Right ventricle myocardium inferior (tissue), 1 donor: Measurements from ENCODE around the gene ROBO3. TPM values are rescaled to one million over a fixed set of nuclear protein-coding genes. Genes with fewer than 3 reads are reported as not detected.

ENCODE experiments used
- ATAC-seq: fragments of 200-7000 bp; cut with Tn5 transposase; one replicate; pipeline ENCODE4 v1.9.1; 2020; ENCODE audit warnings: mild to moderate bottlenecking, moderate library complexity
- DNase-seq: peaks from one replicate; pipeline ENCODE4 v3.0.0; 2021; ENCODE audit errors: missing footprints
- intact Hi-C: fragments of 100-400 bp; cut with DNase I; formaldehyde crosslinking; loops from one replicate; pipeline ENCODE4 v1.11.0; 2022
- total RNA-seq: library from RNA; stranded (reverse); fragmentation: NEBNext Ultra II Directional; extraction: Animal tissue kit (Norgen Biotek cat#: 25700); gene quantifications from one replicate; pipeline ENCODE4 v1.2.1, GENCODE V29; 2021
- donor health status: DM: no; HTN: yes; CAD: no; lungs with severe emphysema.

ROBO3 gene
- total RNA-seq, 1 donor from 2014 or later: 4.6 TPM

GRCh38 chr11:124884340-124884739, 19.1 kb downstream of the ROBO3 start:
- peak; percentile 15 for DNase-seq
- intact Hi-C loops: no loop called here
- no peak for ATAC-seq

- peak; percentile 23 for DNase-seq
- ATAC-seq: no peak
- intact Hi-C loops: no loop called here
Measured at GRCh38 chr11:124884869-124885479, 19.7 kb downstream of the ROBO3 start.

DNA sequence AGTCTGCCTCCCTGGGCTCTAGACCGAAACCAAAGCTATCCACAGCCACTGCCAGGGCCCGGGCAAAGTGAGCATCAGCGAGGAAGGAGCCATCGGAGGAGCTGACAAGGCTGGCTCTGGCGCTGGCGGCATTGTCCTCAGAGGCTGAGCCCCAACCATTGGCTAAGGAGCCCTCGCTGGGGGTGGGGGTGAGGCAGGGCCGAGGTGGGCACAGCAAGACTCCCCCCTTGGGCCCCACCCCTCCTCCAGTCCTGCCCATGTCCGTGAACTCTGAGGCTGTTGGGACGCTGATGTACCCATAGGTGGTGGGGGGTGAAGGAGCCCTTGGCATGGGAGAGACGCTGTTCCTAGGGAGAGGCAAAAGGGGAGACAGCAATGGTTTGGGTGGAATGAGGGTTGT, 21.2 kb downstream of the ROBO3 start:
- ATAC-seq (no peak), DNase-seq (peak; percentile 21)
- intact Hi-C loops: no loop called here

DNA sequence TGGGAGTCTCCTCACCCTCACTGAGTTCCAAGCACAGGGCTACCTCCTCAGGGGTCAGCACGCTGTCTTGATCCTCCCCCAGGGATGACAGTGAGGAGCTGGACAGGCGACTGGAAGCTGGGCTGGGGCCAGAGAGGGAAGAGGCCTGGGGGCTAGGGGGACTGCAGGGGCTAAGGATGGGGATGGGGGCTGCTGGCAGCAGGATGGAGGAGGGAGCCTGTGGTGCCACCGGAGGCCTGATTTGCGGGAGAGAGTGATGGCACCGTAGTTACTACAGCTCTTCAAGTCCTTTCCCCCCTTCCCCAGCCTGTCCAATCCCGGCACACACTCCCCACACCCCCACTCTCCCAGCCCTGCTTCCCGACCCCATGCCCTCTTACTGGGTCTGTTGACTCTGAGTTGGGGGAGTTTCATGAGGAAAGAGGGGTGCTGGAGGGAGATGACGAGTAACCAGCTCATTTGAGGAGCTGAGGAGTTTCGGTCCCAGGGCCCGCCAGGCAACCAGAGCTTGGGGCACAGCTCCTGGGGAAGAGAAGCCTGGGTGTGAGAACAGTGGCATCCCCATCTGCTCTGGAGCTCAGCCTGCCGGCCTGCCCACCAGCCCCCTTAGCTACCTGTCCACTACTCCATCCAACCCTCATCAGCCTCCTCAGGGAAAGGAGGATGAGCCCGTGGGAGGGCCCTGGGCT, 21.9 kb downstream of the ROBO3 start:
- intact Hi-C loops: no loop called here
- no peak for ATAC-seq
- DNase-seq: peak; percentile 41

DNA sequence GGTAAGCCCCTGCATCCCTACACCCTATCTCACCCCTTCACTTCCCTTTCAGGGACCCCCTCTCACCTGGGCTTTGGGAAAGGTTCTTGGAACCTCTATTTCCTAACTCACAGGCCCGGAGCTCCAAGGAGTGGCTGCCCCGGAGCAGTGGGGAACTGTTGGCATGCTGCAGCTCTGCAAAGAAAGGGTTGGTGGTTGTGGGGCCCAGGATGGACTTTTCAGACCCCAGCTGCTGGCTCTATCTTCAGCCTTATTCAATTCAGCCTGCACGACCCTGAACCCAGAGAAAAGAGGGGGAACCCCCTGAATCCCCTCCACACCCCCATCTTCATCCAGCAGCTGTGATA, 22.4 kb downstream of the ROBO3 start:
- ATAC-seq (no peak), DNase-seq (no peak)
- intact Hi-C loops: no loop called here

DNA sequence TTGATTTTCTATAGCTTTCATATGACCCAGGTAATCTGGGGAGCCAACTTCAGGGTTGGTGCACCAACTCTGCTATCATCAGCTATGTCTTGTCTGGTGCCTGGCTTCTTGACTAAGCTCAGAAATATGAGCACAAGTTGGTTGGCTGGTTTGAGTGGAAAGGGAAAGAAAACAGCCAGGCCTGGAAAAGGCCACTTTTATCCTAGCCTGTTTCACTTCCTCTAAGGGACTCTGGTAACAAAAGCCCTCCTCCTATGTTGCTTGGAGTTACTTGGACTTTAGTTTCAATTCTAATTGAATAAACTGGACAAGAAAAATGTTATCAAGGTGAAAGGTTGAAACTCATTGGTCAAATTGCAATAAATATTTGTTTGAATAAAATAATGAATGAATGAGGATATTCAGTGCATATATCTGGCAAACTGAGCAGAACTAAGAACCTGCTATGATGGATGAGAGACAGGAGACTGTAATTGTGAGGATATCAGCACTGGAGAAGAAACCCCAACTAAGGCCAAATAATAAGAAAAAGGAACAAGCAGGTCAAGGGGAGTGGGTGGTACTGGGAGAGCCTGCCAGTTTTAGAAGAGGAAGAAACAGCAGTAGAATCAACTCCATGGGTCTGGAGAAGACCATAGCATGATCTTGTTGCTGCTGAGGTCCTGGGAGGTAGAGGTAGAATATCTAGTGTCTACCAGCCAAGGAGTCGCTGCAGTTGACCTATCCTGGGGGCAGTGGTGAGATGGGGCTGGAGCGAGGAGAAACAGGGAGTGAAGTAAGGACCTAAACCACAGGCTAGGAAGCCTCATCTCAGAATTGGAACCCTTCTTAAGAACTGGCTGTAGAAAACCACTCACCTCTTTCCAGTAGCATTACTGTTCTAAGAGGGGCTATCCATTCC, 24.2 kb downstream of the ROBO3 start:
- DNase-seq (peak; percentile 18), ATAC-seq (no peak)
- intact Hi-C loops: no loop called here

GRCh38 chr11:124890151-124890550, 24.9 kb downstream of the ROBO3 start:
- DNase-seq (no peak), ATAC-seq (no peak)
- intact Hi-C loops: no loop called here

- DNase-seq (peak; percentile 33), ATAC-seq (no peak)
- intact Hi-C loops: no loop called here
Measured at GRCh38 chr11:124890683-124891372, 25.6 kb downstream of the ROBO3 start.

DNA sequence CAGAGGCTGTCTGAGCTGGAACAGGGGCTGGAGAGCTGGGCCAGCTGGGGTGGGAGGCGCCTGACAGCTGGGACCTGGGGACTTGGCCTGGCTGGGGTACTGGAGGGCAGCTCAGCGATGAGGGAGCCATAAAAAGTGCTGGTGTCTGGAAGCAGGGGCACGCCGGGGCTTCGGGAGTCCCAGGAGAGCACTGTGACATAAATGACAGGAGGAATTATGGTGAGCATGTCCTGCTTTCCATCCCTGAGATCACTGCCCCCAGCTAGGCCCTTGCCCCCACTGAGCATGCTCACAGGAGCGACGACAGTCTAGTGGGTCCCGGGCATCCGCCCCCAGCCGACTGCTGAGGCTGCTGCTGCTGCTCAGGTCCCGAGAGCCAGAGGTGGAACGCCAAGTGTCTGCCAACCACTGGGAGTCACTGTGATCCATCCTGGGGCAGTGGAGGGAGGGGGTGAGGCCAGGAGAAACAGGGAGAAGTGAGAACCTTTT, 26.2 kb downstream of the ROBO3 start:
- ATAC-seq (peak; percentile 75), DNase-seq (peak; percentile 65)
- intact Hi-C loops: no loop called here

DNA sequence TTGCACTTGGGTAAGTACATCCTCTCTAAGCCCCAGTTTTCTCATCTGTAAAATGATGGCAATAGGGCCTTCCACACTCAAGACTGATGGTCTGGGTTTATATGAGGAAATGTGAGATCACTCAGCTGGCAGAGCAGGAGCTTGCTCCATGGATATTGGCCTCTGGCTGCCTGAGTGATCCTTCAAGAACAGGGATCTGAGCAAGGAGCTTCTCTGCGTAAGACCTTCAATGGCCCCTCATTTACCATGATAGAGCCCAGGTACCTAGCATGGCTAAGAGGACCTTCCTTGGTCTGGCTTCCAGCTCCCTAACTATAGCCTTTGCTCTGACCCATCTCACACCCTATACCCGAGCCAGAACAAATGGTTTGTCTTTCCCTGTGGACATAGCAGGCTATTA, 26.9 kb downstream of the ROBO3 start:
- intact Hi-C loops: no loop called here
- ATAC-seq: no peak
- DNase-seq: peak; percentile 25

- peak; percentile 46 for DNase-seq
Measured at GRCh38 chr11:124892750-124893454, 27.7 kb downstream of the ROBO3 start.

DNA sequence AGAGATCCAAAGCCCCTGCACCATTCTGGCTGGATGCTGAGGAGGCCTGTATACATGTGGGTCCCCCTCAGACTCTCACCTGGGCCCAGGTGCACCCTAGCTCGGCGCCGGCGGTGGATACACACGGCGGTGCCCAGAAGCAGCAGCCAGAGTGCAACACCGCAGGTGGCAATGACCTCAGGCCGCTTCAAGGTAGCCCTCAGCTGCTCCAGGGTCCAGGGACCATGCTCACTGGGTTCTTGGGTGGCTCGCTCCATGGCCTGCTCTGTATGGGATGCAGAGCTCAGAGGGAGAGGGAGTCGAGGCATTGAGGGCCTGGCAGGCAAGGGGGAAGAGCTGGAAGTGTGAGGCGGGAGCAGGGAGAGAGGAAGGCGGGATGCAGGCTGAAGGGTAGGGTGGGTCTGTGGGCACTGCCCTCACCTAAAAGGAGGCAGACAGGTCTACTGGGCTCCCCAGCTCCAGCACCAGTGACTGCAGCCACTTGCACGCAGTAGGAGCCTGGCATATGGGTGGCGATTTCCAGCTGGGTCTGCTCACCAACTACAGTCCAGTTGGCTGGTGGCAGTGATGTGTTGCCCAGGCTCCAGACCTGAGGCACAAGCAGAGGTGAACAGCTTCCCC, 28.7 kb downstream of the ROBO3 start:
- DNase-seq: peak; percentile 56
- intact Hi-C loops: no loop called here
- no peak for ATAC-seq

More at GRCh38 chr11:124892750-124893454, 27.7 kb downstream of the ROBO3 start:
- intact Hi-C loops: no loop called here
- no peak for ATAC-seq

DNA sequence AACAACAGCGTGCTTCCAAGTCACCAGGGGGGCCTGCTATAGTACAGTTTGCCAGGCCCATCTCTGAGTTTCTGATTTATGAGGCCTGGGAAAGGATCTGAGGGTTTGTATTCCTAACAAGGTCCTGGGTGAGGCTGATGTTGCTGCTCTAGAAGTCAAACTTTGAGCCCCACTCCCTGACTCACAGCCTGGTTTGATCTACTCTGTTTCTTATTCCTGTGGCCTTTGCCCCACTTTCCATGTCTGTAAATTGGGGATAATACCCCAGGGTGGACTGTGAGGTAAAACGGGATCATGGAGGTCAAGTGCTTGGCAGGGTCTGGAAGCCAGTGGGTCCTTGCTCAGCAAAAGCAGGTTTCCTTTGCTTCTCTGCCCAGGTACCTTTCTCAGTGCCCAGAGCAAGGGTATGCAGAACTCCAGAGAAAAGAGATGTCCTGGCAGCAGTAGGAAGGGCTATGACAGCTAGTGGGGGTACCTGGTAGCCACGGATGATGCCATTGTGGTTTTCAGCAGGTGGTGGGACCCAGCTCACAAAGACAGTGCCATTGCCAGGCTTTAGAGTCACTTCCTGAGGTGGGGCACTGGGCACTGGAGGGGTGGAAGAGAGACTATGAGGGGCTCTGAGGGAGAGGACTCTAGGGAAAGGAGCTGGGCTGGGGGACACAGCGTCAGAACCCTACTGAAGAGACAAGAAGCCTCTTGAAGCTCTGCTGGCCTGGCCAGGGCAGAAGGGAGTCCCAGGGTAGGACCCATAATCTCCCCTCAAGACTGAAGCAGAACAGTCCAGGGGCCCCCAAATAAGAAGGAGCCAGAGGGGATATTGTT, 29.6 kb downstream of the ROBO3 start:
- intact Hi-C loops: no loop called here
- ATAC-seq: no peak

DNA sequence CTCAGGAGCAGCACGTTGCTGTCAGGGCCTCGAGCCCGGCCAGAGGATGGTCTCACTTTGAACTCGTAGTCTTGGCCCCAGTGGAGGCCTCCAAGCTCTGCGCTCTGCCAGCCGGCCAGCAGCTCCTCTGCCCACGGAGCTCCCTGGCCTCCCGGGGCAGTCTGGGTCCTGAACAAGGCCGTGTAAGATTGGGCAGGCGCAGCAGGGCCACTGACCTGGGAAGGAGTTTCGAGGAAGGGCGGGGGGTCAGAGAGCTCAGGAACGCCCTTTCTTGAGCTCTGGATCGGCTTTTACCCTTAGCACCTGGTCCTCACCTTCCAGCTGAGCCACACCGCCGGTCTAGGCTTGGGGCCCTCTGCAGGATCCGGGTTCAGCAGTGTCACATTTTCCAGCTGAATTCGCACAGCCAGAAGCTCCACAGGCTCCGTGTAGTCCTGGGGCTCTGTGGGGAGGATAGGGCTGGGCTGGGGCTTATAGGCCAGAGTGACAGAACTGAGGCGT, 30.3 kb downstream of the ROBO3 start:
- no peak for ATAC-seq
- intact Hi-C loops: no loop called here
- no peak for DNase-seq

More for the DNA sequence above, 29.6 kb downstream of the ROBO3 start:
- DNase-seq: no peak

DNA sequence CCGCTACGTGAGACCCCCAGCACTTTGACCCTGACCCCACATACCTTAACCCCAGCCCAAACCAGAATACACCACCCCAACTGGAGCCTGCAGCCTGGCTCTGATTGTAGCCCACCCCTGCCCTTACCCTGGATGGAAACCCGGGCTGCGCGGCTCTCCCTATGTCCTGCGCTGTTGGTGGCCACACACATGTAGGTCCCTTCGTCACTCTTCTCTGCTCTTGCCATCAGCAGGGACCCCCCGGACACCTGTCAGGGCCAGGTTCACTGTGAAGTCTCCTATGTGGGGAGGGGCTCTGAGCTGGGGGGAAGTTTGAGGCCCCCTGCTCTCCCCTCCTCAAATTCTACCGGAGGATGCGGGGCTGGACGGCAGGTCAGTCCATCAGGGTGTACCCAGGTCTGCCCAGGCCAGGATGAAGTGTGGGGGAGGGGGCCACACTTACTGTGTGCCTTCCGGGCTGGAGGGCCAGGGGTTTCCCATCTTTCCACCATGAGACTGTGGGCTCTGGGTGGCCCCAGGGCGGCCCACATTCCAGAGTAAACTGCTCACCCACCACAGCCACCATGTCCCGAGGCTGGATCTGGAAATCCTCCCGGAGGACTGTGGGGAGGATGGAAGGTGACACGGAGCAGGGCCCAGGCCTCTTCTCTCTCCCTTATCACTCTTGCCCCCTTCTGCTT, 31.0 kb downstream of the ROBO3 start:
- intact Hi-C loops: loop anchor here (2.0 kb wide), 1 partner anchor 19 kb away; no protein-coding TSS in a partner anchor
- no peak for DNase-seq
- no peak for ATAC-seq

GRCh38 chr11:124896821-124897391, 31.7 kb downstream of the ROBO3 start:
- ATAC-seq: peak; percentile 43
- intact Hi-C loops: loop anchor here (1.0 to 2.0 kb wide), 2 partner anchors 20 to 24 kb away; no protein-coding TSS in a partner anchor
- DNase-seq: no peak
